K562 (cell line): ENCODE data around the gene CYP21A2. TPM values are rescaled to one million over a fixed set of nuclear protein-coding genes. Genes with fewer than 3 reads are reported as not detected.
"Not testable (repeated sequence)": the region's sequence is repeated elsewhere in the genome, so short reads cannot be mapped to it uniquely, and the experiment has no call there.

Experiments
- ATAC-seq: fragments of 200-7000 bp; cut with Tn5 transposase; 3 replicates; pipeline ENCODE4 v1.9.1; 2020; ENCODE audit warnings: moderate library complexity
- BruUV-seq: library from RNA; stranded (reverse); fragments of 400-500 nt; replicated peaks from 2 replicates; lab custom pipeline; 2021; lab: Mats Ljungman, UMichigan
- CTCF ChIA-PET: fragments of 300-600 bp; formaldehyde crosslinking; extraction: SDS; loops from one replicate; lab custom pipeline; 2021; ENCODE audit warnings: low intra/inter-chr PET ratio; lab: Yijun Ruan, JAX
- POLR2A ChIA-PET: fragments of 300-600, 350-650 bp; sonication (Branson Sonifier 250); formaldehyde crosslinking; extraction: SDS; loops from one replicate; lab custom pipeline; 2021; ENCODE audit warnings: antibody characterized with exemption, inconsistent platforms; lab: Yijun Ruan, JAX
- DNase-seq, 4 experiments: peaks; one replicate each; pipeline versions ENCODE4 v3.0.0 to v3.0.0-alpha.2; 2011 to 2018; ENCODE audit warnings: low spot score in 3 of 4, mixed read lengths in 3 of 4; ENCODE audit errors: extremely low read depth in 1 of 4
- FAIRE-seq: peaks from 2 replicates; lab custom pipeline; 2011; peaks lifted over from hg19 to GRCh38; lab: Jason Lieb, UNC
- H2AFZ ChIP-seq: 2 replicates; pipeline ENCODE4 v1.6.0; 2011; ENCODE audit warnings: low read depth, low read length, control low read depth, inconsistent platforms
- H3K27ac ChIP-seq: fragments of 200-600 bp; 3 replicates; pipeline ENCODE4 v1.8.0; 2011; ENCODE audit warnings: low read depth, mild to moderate bottlenecking, control low read depth, inconsistent platforms, low read length, moderate library complexity, mixed read lengths; ENCODE audit errors: extremely low read depth
- H3K27me3 ChIP-seq, 2 experiments: fragments of 300-600 bp in 1 of 2; 2 replicates in 1 of 2; 3 replicates in 1 of 2; pipeline versions ENCODE4 v1.6.0 to v1.8.0; 2011; ENCODE audit warnings: inconsistent platforms in 2 of 2, low read length in 2 of 2, mild to moderate bottlenecking in 1 of 2, mixed read lengths in 1 of 2, moderate library complexity in 1 of 2; ENCODE audit not compliant: control insufficient read depth in 2 of 2, insufficient read depth in 2 of 2
- H3K36me3 ChIP-seq: fragments of 300-600 bp; 3 replicates; pipeline ENCODE4 v1.8.0; 2011; ENCODE audit warnings: mild to moderate bottlenecking, low read length, inconsistent platforms; ENCODE audit not compliant: control insufficient read depth, insufficient read depth
- H3K4me1 ChIP-seq, 2 experiments: fragments of 200-600 bp in 1 of 2; replicated peaks in 1 of 2; 2 replicates in 1 of 2; 3 replicates in 1 of 2; pipeline versions ENCODE4 v1.5.1 to v1.8.0; 2011; ENCODE audit warnings: inconsistent platforms in 2 of 2, low read length in 2 of 2, mild to moderate bottlenecking in 1 of 2, mixed read lengths in 1 of 2, moderate library complexity in 1 of 2; ENCODE audit not compliant: control insufficient read depth in 2 of 2, insufficient read depth in 2 of 2
- H3K4me2 ChIP-seq: 2 replicates; pipeline ENCODE4 v1.6.1; 2011; ENCODE audit warnings: low read length, control low read depth, inconsistent platforms, mixed read lengths; ENCODE audit not compliant: insufficient read depth
- H3K4me3 ChIP-seq: fragments of 200-600 bp; sonication (generic), shearing (Covaris generic); 2 replicates; pipeline ENCODE4 v1.5.1; 2016; ENCODE audit warnings: control low read depth, inconsistent platforms
- H3K79me2 ChIP-seq: fragments of 200-600 bp; 3 replicates; pipeline ENCODE4 v1.8.0; 2011; ENCODE audit warnings: low read length, inconsistent platforms; ENCODE audit not compliant: control insufficient read depth, insufficient read depth
- H3K9ac ChIP-seq, 2 experiments: 2 replicates each; pipeline versions ENCODE4 v1.6.0 to v1.6.1; 2011; ENCODE audit warnings: low read depth in 2 of 2, low read length in 2 of 2, control low read depth in 1 of 2, inconsistent platforms in 1 of 2, mild to moderate bottlenecking in 1 of 2, mixed read lengths in 1 of 2; ENCODE audit not compliant: insufficient read depth in 1 of 2
- H3K9me1 ChIP-seq: one replicate; pipeline ENCODE4 v1.6.0; 2011; ENCODE audit warnings: inconsistent platforms, mild to moderate bottlenecking, low read length, moderate library complexity; ENCODE audit not compliant: control insufficient read depth, insufficient read depth
- H3K9me3 ChIP-seq: replicated peaks from 2 replicates; pipeline ENCODE4 v1.5.1; 2011; ENCODE audit warnings: low read depth, low read length, inconsistent platforms; ENCODE audit not compliant: control insufficient read depth, insufficient read depth
- H4K20me1 ChIP-seq: replicated peaks from 2 replicates; pipeline ENCODE4 v1.6.1; 2011; ENCODE audit warnings: low read length, inconsistent platforms, mixed read lengths; ENCODE audit not compliant: control insufficient read depth, insufficient read depth
- WGBS: fragments of 100-300 bp; shearing (Covaris generic); methylation state at CpG from one replicate; pipeline ENCODE4 v1.1.6; 2016; ENCODE audit warnings: low coverage, mixed read lengths; ENCODE audit not compliant: insufficient coverage; ENCODE audit errors: missing lambda C conversion rate; 5-methylcytosine and 5-hydroxymethylcytosine counted together
- in situ Hi-C: fragments of 300-500 bp; cut with MboI; formaldehyde crosslinking; loops from 4 replicates; pipeline ENCODE4 v1.15.0; 2018; ENCODE audit warnings: inconsistent platforms, mixed read lengths
- intact Hi-C: fragments of 100-400 bp; cut with micrococcal nuclease; formaldehyde crosslinking; loops from 2 replicates; pipeline ENCODE4 v1.14.2; 2022
- polyA plus RNA-seq, 8 experiments: library from polyadenylated mRNA; depleted of rRNA in 4 of 8; stranded (reverse) in 5 of 8; unstranded in 3 of 8; fragments of >200 nt; fragmentation: Nextera tagmentation in 2 of 8; fragmentation: Illumina TruSeq in 1 of 8; extraction: Ambion mirVana in 2 of 8; extraction: Trizol in 1 of 8; gene quantifications; 2 replicates each; pipeline versions ENCODE4 v1.2.1 to v1.2.3, GENCODE V29; 2011 to 2014; ENCODE audit warnings: inconsistent platforms in 1 of 8, missing spikeins in 1 of 8
- total RNA-seq, 7 experiments: library from RNA; depleted of rRNA in 6 of 7; stranded (reverse); fragments of >200 nt in 6 of 7; fragmentation: Illumina TruSeq in 2 of 7; extraction: Trizol in 2 of 7; gene quantifications; 2 replicates each; pipeline versions ENCODE4 v1.2.1 to v1.2.3, GENCODE V29; 2011 to 2021; ENCODE audit warnings: low replicate concordance in 1 of 7

The CYP21A2 gene
- total and polyA plus RNA-seq, 9 of the 15 experiments (the other 6 are each of a cell fraction or from before 2014, with no cell fraction given): 0.03 to 1.4 (median 0.19) TPM

DNA sequence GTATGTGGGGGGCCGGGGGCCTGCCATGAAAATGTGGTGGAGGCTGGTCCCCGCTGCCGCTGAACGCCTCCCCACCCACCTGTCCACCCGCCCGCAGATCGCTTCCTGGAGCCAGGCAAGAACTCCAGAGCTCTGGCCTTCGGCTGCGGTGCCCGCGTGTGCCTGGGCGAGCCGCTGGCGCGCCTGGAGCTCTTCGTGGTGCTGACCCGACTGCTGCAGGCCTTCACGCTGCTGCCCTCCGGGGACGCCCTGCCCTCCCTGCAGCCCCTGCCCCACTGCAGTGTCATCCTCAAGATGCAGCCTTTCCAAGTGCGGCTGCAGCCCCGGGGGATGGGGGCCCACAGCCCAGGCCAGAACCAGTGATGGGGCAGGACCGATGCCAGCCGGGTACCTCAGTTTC, 30.2 kb upstream of the CYP21A2 start:
- H3K9me1 ChIP-seq, H3K36me3 ChIP-seq, DNase-seq, H3K79me2 ChIP-seq, BruUV-seq, H4K20me1 ChIP-seq, H3K27me3 ChIP-seq, ATAC-seq, CTCF ChIA-PET, H3K9me3 ChIP-seq, H3K27ac ChIP-seq, H3K4me2 ChIP-seq, H3K4me1 ChIP-seq, H3K4me3 ChIP-seq, intact Hi-C loops, FAIRE-seq, H2AFZ ChIP-seq, POLR2A ChIA-PET, H3K9ac ChIP-seq: not testable (repeated sequence)
- in situ Hi-C loops: loop anchor here (5.0 kb wide), 1 partner anchor 34 kb away; no protein-coding TSS in a partner anchor
- no CpG with 5 or more reads among the region's 24 CpGs for WGBS

DNA sequence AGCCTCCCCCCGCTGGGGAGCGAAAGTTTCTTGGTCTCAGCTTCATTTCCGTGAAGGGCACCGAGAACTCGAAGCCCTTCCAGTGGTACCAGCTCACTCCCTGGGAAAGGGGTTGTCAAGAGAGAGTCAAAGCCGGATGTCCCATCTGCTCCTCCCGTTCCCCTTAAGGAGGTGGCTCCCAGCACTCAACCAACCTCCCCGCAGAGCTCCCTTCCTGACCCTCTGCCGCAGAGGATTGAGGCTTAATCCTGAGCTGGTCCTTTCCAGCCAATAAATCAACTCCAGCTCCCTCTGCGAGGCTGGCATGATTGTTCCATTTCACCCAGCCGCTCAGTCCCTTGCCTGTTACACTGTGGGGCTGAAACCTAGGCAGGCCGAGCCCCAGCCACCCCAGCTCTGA, 29.6 kb upstream of the CYP21A2 start:
- H2AFZ ChIP-seq, H3K9me3 ChIP-seq, ATAC-seq, CTCF ChIA-PET, H3K79me2 ChIP-seq, H4K20me1 ChIP-seq, intact Hi-C loops, H3K9ac ChIP-seq, H3K27ac ChIP-seq, BruUV-seq, H3K4me3 ChIP-seq, H3K9me1 ChIP-seq, POLR2A ChIA-PET, FAIRE-seq, H3K27me3 ChIP-seq, H3K4me1 ChIP-seq, H3K36me3 ChIP-seq, DNase-seq, H3K4me2 ChIP-seq: not testable (repeated sequence)
- 40% methylated on average over 1 of the region's 12 CpGs for WGBS
- in situ Hi-C loops: loop anchor here (5.0 kb wide), 1 partner anchor 34 kb away; no protein-coding TSS in a partner anchor

DNA sequence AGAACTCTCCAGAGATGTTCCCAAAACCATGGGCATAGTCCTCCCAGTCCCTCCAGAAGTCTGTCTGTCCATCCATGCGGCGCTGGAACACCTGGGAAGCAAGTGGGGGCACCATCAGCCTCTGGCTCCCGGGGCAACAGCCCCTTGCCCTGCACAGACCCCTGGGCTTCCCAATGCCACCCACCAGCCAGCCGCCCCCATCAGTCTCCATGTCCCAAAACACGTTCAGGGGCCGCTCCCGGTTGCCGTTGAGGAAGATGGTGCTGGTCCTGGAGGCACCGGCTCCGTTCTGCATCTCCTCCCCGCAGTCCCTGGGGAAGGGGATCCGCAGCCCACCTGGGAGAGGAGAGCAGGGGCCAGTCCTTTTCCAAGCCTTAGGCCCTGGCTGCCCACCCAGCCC, 28.7 kb upstream of the CYP21A2 start:
- H2AFZ ChIP-seq, H3K27ac ChIP-seq, H4K20me1 ChIP-seq, H3K4me3 ChIP-seq, H3K4me2 ChIP-seq, H3K9me3 ChIP-seq, FAIRE-seq, CTCF ChIA-PET, H3K4me1 ChIP-seq, H3K79me2 ChIP-seq, H3K9ac ChIP-seq, H3K27me3 ChIP-seq, ATAC-seq, H3K9me1 ChIP-seq, BruUV-seq, DNase-seq, intact Hi-C loops, POLR2A ChIA-PET, H3K36me3 ChIP-seq: not testable (repeated sequence)
- in situ Hi-C loops: loop anchor here (5.0 kb wide), 1 partner anchor 33 kb away; no protein-coding TSS in a partner anchor
- no CpG with 5 or more reads among the region's 12 CpGs for WGBS

DNA sequence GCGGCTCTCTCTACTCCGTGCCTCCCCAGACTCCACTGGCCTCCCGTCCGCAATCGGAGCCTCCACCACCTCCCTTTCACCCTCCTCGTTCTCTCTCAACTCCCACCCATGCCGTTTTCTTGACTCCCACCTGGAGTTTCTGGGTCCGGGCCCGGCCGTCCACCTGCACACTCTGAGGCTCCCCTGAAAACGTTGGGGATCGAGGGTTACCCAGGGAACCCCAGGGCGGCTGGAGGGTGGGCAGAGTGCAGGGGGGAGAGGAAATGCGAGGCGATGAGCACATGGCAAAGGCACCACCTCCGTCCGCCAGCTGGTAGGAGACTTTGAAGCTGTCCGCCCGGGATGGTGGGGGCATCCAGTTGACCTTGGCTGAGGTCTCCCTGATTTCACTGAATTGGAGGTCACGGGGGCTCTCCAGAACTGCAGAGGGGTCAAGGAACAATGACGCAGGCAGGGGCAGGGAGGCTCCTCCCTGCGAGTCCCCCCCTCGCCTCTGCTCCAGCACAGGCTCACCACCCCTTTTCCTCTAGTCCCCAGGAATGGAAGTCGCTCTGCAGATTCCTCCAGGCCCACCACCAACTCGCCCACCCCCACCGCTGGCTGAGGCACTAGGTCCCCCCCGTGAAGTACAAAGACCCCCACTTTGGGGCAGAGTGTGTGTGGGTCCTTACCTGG, 27.2 kb upstream of the CYP21A2 start:
- 61% methylated on average over 3 of the region's 27 CpGs for WGBS
- H3K36me3 ChIP-seq, FAIRE-seq: not testable (repeated sequence)

More for the DNA sequence above, 27.2 kb upstream of the CYP21A2 start:
- H3K4me3 ChIP-seq, H3K9me1 ChIP-seq, H2AFZ ChIP-seq, H3K9me3 ChIP-seq, H3K9ac ChIP-seq, H3K27ac ChIP-seq, POLR2A ChIA-PET, in situ Hi-C loops, BruUV-seq, CTCF ChIA-PET, H3K4me2 ChIP-seq, H3K79me2 ChIP-seq, H3K27me3 ChIP-seq, H4K20me1 ChIP-seq, H3K4me1 ChIP-seq, intact Hi-C loops, DNase-seq, ATAC-seq: not testable (repeated sequence)
